H1 (cell line): ENCODE results near the gene CDCA4. TPM values are rescaled to one million over a fixed set of nuclear protein-coding genes. Genes with fewer than 3 reads are reported as not detected.
A peak's percentile ranks its signal among the peaks of the same experiment; 100 is the strongest.

Experiments used
- CTCF ChIA-PET: fragments of 300-600 bp; sonication (Branson Sonifier 250); formaldehyde crosslinking; loops from one replicate; lab custom pipeline; 2021; ENCODE audit not compliant: partially characterized antibody; lab: Charles Lee
- POLR2A ChIA-PET: fragments of 300-600 bp; sonication (Branson Sonifier 250); formaldehyde crosslinking; loops from one replicate; lab custom pipeline; 2021; ENCODE audit warnings: inconsistent platforms; ENCODE audit not compliant: partially characterized antibody; lab: Charles Lee
- DNase-seq, 2 experiments: peaks; one replicate each; pipeline versions ENCODE4 v3.0.0 to v3.0.0-alpha.2; 2010 to 2022; ENCODE audit warnings: low spot score in 2 of 2, low read depth in 1 of 2, mixed read lengths in 1 of 2
- FAIRE-seq: peaks from 2 replicates; lab custom pipeline; 2011; peaks lifted over from hg19 to GRCh38; lab: Jason Lieb, UNC
- H2AFZ ChIP-seq: 2 replicates; pipeline ENCODE4 v1.8.1; 2012; ENCODE audit warnings: low read length, inconsistent platforms
- H2AK5ac ChIP-seq: 2 replicates; pipeline ENCODE4 v1.6.1; 2013; ENCODE audit warnings: low read depth, low read length
- H2BK120ac ChIP-seq: replicated peaks from 2 replicates; pipeline ENCODE3; 2013; ENCODE audit warnings: low read depth, low read length, inconsistent platforms
- H2BK12ac ChIP-seq: 2 replicates; pipeline ENCODE4 v1.6.1; 2013; ENCODE audit warnings: low read depth, low read length
- H2BK15ac ChIP-seq: 2 replicates; pipeline ENCODE4 v1.6.1; 2013; ENCODE audit warnings: low read length
- H2BK20ac ChIP-seq: 2 replicates; pipeline ENCODE4 v1.6.1; 2013; ENCODE audit warnings: low read length
- H2BK5ac ChIP-seq: 2 replicates; pipeline ENCODE4 v1.6.1; 2013; ENCODE audit warnings: low read depth, low read length
- H3K14ac ChIP-seq: 2 replicates; pipeline ENCODE4 v1.6.1; 2013; ENCODE audit warnings: inconsistent platforms; ENCODE audit not compliant: insufficient read length
- H3K18ac ChIP-seq: 2 replicates; pipeline ENCODE4 v1.6.1; 2013; ENCODE audit warnings: low read length; ENCODE audit errors: extremely low read depth
- H3K23ac ChIP-seq: 2 replicates; pipeline ENCODE4 v1.6.1; 2013; ENCODE audit warnings: inconsistent platforms; ENCODE audit not compliant: insufficient read length
- H3K23me2 ChIP-seq: 2 replicates; pipeline ENCODE4 v1.6.1; 2013; ENCODE audit warnings: low read depth, low read length
- H3K27ac ChIP-seq: 2 replicates; pipeline ENCODE4 v1.6.1; 2011; ENCODE audit warnings: low read depth, low read length, inconsistent platforms
- H3K27me3 ChIP-seq, 4 experiments: replicated peaks in 1 of 4; 1 replicate in 1 of 4; 2 replicates in 3 of 4; pipeline versions ENCODE4 v1.6.1 to v1.8.1; 2011 to 2013; ENCODE audit warnings: low read length in 3 of 4, mild to moderate bottlenecking in 3 of 4, inconsistent platforms in 2 of 4, mixed read lengths in 2 of 4, moderate library complexity in 1 of 4; ENCODE audit not compliant: control insufficient read depth in 3 of 4, insufficient read depth in 3 of 4; ENCODE audit errors: extremely low read depth in 1 of 4
- H3K36me3 ChIP-seq, 4 experiments: 2 replicates each; pipeline versions ENCODE4 v1.6.1 to v1.8.1; 2011 to 2013; ENCODE audit warnings: mild to moderate bottlenecking in 4 of 4, low read length in 3 of 4, moderate library complexity in 2 of 4, control low read depth in 1 of 4, inconsistent platforms in 1 of 4; ENCODE audit not compliant: insufficient read depth in 4 of 4, control insufficient read depth in 2 of 4
- H3K4ac ChIP-seq: replicated peaks from 2 replicates; pipeline ENCODE3; 2013; ENCODE audit warnings: low read length, low read depth, mixed read lengths, inconsistent platforms; ENCODE audit not compliant: insufficient read length
- H3K4me1 ChIP-seq, 4 experiments: replicated peaks in 1 of 4; 1 replicate in 1 of 4; 2 replicates in 3 of 4; pipeline versions ENCODE4 v1.6.1 to v1.8.1; 2011 to 2013; ENCODE audit warnings: low read length in 3 of 4, inconsistent platforms in 2 of 4, mixed read lengths in 1 of 4; ENCODE audit not compliant: insufficient read depth in 4 of 4, control insufficient read depth in 3 of 4
- H3K4me2 ChIP-seq, 2 experiments: 2 replicates each; pipeline versions ENCODE4 v1.6.1 to v1.8.1; 2011 to 2013; ENCODE audit warnings: low read depth in 2 of 2, low read length in 2 of 2, control low read depth in 1 of 2, inconsistent platforms in 1 of 2, mild to moderate bottlenecking in 1 of 2; ENCODE audit not compliant: insufficient read depth in 1 of 2
- H3K4me3 ChIP-seq, 4 experiments: fragments of 200-600, 300-600 bp in 1 of 4; sonication (generic), shearing (Covaris generic), sonication (Bioruptor Twin) in 1 of 4; 2 replicates each; pipeline versions ENCODE4 v1.5.1 to v1.8.1; 2011 to 2016; ENCODE audit warnings: low read length in 4 of 4, low read depth in 3 of 4, control low read depth in 2 of 4, inconsistent platforms in 2 of 4, mild to moderate bottlenecking in 2 of 4, mixed read lengths in 1 of 4, moderate library complexity in 1 of 4; ENCODE audit not compliant: insufficient read depth in 2 of 4; ENCODE audit errors: extremely low read depth in 1 of 4
- H3K56ac ChIP-seq: replicated peaks from 2 replicates; pipeline ENCODE3; 2013; ENCODE audit warnings: low read depth, mild to moderate bottlenecking, mixed read lengths, low read length, inconsistent platforms; ENCODE audit not compliant: insufficient read length
- H3K79me1 ChIP-seq: 2 replicates; pipeline ENCODE4 v1.6.1; 2013; ENCODE audit warnings: low read depth, low read length, control low read depth
- H3K79me2 ChIP-seq, 2 experiments: 2 replicates each; pipeline versions ENCODE4 v1.6.1 to v1.8.1; 2012 to 2013; ENCODE audit warnings: low read length in 2 of 2, mild to moderate bottlenecking in 2 of 2, inconsistent platforms in 1 of 2; ENCODE audit not compliant: insufficient read depth in 2 of 2, control insufficient read depth in 1 of 2
- H3K9ac ChIP-seq, 4 experiments: replicated peaks in 1 of 4; 1 replicate in 1 of 4; 2 replicates in 3 of 4; pipeline versions ENCODE4 v1.6.1 to v1.8.1; 2011 to 2013; ENCODE audit warnings: low read depth in 3 of 4, low read length in 3 of 4, control low read depth in 2 of 4, mild to moderate bottlenecking in 2 of 4, moderate library complexity in 2 of 4, inconsistent platforms in 1 of 4; ENCODE audit errors: extremely low read depth in 1 of 4
- H3K9me3 ChIP-seq, 2 experiments: 2 replicates each; pipeline versions ENCODE4 v1.6.1 to v1.8.1; 2012 to 2013; ENCODE audit warnings: mild to moderate bottlenecking in 2 of 2, moderate library complexity in 2 of 2, control low read depth in 1 of 2, inconsistent platforms in 1 of 2, low read depth in 1 of 2, low read length in 1 of 2, mixed read lengths in 1 of 2; ENCODE audit not compliant: insufficient read depth in 2 of 2
- H4K20me1 ChIP-seq, 2 experiments: replicated peaks in 1 of 2; 2 replicates each; pipeline versions ENCODE3 to v1.8.1; 2011 to 2013; ENCODE audit warnings: inconsistent platforms in 2 of 2, low read length in 2 of 2, mild to moderate bottlenecking in 1 of 2; ENCODE audit not compliant: insufficient read depth in 2 of 2, control insufficient read depth in 1 of 2
- H4K5ac ChIP-seq: 2 replicates; pipeline ENCODE4 v1.6.1; 2013; ENCODE audit warnings: low read length, low read depth, mixed read lengths, inconsistent platforms; ENCODE audit not compliant: insufficient read length
- H4K8ac ChIP-seq: 2 replicates; pipeline ENCODE4 v1.8.0; 2013; ENCODE audit warnings: mild to moderate bottlenecking, moderate library complexity, low read length, inconsistent platforms; ENCODE audit not compliant: insufficient read depth; ENCODE audit errors: extremely low read depth
- H4K91ac ChIP-seq: replicated peaks from 2 replicates; pipeline ENCODE3; 2013; ENCODE audit warnings: low read length, mixed read lengths, inconsistent platforms; ENCODE audit not compliant: insufficient read length
- RXRA ChIP-seq: IDR thresholded peaks from 2 replicates; pipeline ENCODE4 v1.6.1; 2011; ENCODE audit warnings: low read depth, mild to moderate bottlenecking, low read length, moderate library complexity; ENCODE audit not compliant: insufficient read depth
- TEAD4 ChIP-seq: IDR thresholded peaks from 2 replicates; pipeline ENCODE4 v1.6.1; 2012; ENCODE audit warnings: low read depth, low read length, inconsistent platforms, mixed read lengths
- WGBS, 2 experiments: shearing (Covaris generic) in 1 of 2; methylation state at CpG; one replicate each; pipeline versions ENCODE4 v1.1.6 to v1.1.7; 2013 to 2015; ENCODE audit warnings: low lambda C conversion rate in 2 of 2, mixed read lengths in 2 of 2, inconsistent platforms in 1 of 2, low coverage in 1 of 2, missing lambda C conversion rate in 1 of 2; ENCODE audit not compliant: insufficient replicate concordance in 2 of 2, insufficient coverage in 1 of 2, insufficient read length in 1 of 2; ENCODE audit errors: extremely low coverage in 1 of 2, missing lambda C conversion rate in 1 of 2; 5-methylcytosine and 5-hydroxymethylcytosine counted together
- polyA plus RNA-seq, 7 experiments: library from polyadenylated mRNA; depleted of rRNA in 3 of 7; stranded (reverse) in 5 of 7; unstranded in 2 of 7; fragments of >200 nt in 5 of 7; fragments of 200-250 nt in 2 of 7; gene quantifications; 1 replicate in 5 of 7; 2 replicates in 1 of 7; 4 replicates in 1 of 7; pipeline versions ENCODE4 v1.2.1 to v1.2.3, GENCODE V29; 2011 to 2013; ENCODE audit warnings: missing spikeins in 2 of 7, mixed read lengths in 2 of 7
- total RNA-seq: library from RNA; stranded (reverse); fragmentation: NEBNext Ultra II Directional; extraction: Animal tissue kit (Norgen Biotek cat#: 25700); gene quantifications from 2 replicates; pipeline ENCODE4 v1.2.1, GENCODE V29; 2021

The CDCA4 gene
- total and polyA plus RNA-seq, 2 of the 8 experiments (the other 6 are each of a cell fraction or from before 2014, with no cell fraction given): 49.9 to 62.4 TPM

DNA sequence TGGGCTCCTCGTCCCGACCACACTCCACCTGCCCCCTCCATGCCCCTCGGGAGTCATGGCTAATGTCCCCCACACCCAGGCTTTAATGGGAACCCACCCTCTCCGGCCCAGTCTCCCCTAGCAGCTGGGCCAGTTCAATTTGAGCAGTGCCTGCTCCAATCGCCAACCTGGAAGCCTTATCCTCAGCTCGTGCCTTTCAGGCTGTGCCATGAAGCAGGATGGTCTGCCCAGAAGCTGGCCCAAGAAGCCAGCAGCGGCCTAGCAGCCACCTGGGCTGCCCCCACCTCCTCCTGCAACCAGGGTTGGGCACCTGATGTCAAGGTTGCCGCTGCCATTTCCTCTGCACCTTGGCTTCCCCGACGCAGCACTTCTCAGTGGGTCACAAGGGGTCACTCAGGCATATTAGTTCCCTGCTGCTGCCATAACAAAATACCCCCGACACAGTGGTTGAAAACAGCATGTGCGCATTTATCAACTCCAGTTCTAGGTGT, 37.6 kb downstream of the CDCA4 start:
- Histone ChIP-seq H3K4ac (no peak overlapping the region), H4K5ac (no peak overlapping the region), H3K14ac (no peak overlapping the region), H3K27me3 (peaks cover 4 to 20% (median 15%) of the 10 kb centered on the region in 4 experiments), H2BK120ac (no peak overlapping the region), H3K23ac (no peak overlapping the region), H3K79me2 (no peaks in the 10 kb centered on the region), H2BK12ac (0 out of 2 replicates have a peak overlapping the region, but pooled peaks have one; percentile 80), H3K18ac (no peak overlapping the region), H3K9ac (no peak overlapping the region), H3K79me1 (no peaks in the 10 kb centered on the region), H3K4me3 (no peak overlapping the region), H2BK20ac (0 out of 2 replicates have a peak overlapping the region, but pooled peaks have one; percentile 10), H3K36me3 (no peaks in the 10 kb centered on the region; a peak in 1 of 8 replicates), H2AFZ (no peak overlapping the region)
- CTCF ChIA-PET: interaction anchor here (1.3 to 2.6 kb wide), 3 partner anchors 8 to 62 kb away, joined by 5 to 17 read pairs (median 16); no protein-coding TSS in a partner anchor
- 85% methylated on average over 12 of the region's 12 CpGs; no CpG with 5 or more reads in 1 of the 2 experiments for WGBS, 2 experiments
- no peak for TF ChIP-seq RXRA
- TF ChIP-seq TEAD4: no peak
- TF ChIP-seq, all 59 proteins: peak for 0
- no peak overlapping the region for H2AK5ac ChIP-seq
- H2BK15ac ChIP-seq: no peak overlapping the region; the same call in 1 of the 2 replicates
- H4K8ac ChIP-seq: no peak overlapping the region
- peaks cover 3 to 8% of the 10 kb centered on the region in 2 experiments for H4K20me1 ChIP-seq
- H3K4me2 ChIP-seq: no peak overlapping the region
- no peak overlapping the region for H3K56ac ChIP-seq
- DNase-seq: no peak
- H3K4me1 ChIP-seq: peaks cover 0 to 13% (median 7%) of the 10 kb centered on the region in 4 experiments; a peak in 5 of 7 replicates
- peak overlapping the region; percentile 80 for H4K91ac ChIP-seq
- POLR2A ChIA-PET: interaction anchor here (1.3 kb wide), 1 partner anchor 114 kb away, joined by 5 read pairs; no protein-coding TSS in a partner anchor
- peak overlapping the region; percentile 54; the same call in 1 of the 2 replicates for H2BK5ac ChIP-seq
- no peak overlapping the region for H3K27ac ChIP-seq
- H3K23me2 ChIP-seq: peaks cover 9% of the 10 kb centered on the region; the same call in 1 of the 2 replicates
- peaks cover 0 to 3% of the 10 kb centered on the region in 2 experiments; a peak in 1 of 4 replicates for H3K9me3 ChIP-seq
- FAIRE-seq: no peak
